ENCODE measurements around the gene GRIP2. TPM values are rescaled to one million over a fixed set of nuclear protein-coding genes. Genes with fewer than 3 reads are reported as not detected.
A peak's percentile ranks its signal among the peaks of the same experiment; 100 is the strongest.

GRIP2 gene
- total RNA-seq, 1 donor from 2014 or later, result 37.0 TPM

DNA sequence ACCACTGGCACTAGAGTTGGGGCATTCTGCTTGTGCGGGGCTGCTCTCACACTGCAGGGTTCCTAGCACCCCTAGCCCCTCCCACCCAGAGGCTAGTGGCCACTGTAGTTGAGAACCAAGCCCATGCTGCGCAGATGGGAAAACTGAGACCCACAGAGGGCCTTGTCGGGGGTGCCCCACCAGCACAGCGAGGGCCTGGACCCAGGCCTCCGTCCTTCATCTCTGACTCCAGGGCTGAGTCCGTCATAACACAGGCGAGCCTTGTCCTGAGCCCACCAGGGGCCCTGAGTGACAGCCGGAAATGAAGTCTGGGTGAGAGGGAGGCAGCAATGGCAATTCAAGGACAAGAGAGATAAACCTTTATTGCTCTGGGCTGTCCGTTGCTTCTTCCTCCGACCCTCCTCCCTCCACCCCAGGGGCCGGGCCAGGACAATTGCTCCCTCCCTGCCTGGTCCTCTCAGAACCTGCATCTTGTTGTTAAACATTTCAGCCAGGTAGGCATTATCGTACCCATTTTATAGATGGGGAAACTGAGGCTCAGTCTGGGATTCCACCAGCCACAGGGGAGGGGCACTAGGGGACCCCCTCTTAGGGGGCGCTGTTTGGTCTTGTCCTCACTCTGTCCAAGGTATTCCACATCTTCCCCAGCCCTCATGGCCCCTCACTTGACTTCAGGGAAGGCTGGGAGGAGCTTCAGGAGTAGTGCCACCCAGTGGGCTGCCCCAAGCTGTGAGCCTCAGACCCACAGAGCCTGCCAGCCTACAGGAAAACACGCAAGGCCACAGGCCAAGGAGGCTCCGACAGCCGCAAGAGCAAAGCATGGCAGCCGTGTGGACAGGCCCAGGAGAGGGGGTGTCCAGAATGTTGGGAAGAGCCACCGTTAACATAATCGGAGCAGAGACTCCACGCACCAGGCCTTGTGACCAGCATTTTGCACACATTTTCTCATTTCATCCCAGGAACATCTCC lies 4.4 kb upstream of the GRIP2 start:
- no peak for ATAC-seq
- intact Hi-C loops (cut with micrococcal nuclease), result loop anchor here (5.0 kb wide), 1 partner anchor 37 kb away; no protein-coding TSS in a partner anchor
- DNase-seq, result peak; percentile 22

DNA sequence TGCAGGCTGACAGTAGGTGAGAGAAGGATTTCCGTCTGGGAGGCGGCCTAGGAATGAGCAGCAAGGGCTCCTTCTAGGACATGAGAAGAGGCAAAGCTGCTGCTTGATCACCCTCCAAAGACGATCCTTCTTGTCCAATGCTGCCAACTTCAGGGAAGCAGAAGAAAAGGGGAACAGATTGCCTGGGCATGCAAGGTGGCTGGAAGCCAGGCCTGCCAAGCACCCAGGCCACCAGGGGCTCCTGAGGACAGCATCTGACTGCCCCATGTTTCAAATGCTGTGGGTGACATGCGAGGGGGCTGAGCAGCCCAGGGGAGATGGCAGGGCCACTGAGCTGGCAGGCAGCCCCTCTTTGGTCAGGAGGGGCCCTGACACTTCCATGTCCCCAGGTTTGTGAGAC lies 3.3 kb upstream of the GRIP2 start:
- intact Hi-C loops (cut with micrococcal nuclease), result no loop called here
- peak; percentile 68 for DNase-seq
- no peak for ATAC-seq

DNA sequence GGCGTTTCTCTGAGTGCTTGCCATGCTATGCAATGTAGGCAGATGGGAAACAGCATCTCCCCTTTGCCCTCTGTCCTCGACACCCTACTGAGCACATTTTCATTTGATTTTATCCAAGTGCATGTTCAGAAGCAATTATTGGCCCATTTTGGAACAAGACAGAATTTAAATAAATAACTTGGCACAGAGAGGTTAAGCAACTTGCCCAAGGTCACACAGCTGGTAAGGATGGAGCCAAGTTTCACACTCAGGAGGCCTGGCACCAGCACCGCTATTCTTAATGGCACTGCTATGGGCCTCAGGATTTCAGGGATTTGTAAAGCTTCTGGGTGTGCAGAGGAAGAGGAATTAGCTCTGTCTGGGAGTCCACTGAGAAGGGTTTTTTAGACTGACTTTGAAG lies 2.5 kb upstream of the GRIP2 start:
- DNase-seq (no peak), ATAC-seq (no peak)
- intact Hi-C loops (cut with micrococcal nuclease), result no loop called here

DNA sequence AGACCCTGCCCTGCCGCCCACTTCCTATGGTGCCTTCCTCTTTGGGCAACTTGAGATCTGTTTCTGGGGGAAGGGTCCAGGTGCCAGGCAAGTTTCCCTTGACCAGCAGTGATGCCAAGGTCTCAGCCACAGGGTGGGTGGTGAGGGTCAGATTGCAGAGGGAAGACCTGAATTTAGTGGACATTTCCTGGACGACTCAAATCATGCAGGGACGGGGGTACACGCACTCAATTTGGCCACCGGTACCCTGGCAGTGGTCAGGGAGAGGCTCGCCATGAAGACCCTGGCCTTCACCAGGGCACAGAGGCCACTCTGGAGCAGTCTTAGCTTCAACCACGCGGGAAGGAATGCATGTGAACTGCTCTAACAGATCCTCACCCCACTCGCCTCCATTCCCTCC lies 1.5 kb upstream of the GRIP2 start:
- no peak for ATAC-seq

DNA sequence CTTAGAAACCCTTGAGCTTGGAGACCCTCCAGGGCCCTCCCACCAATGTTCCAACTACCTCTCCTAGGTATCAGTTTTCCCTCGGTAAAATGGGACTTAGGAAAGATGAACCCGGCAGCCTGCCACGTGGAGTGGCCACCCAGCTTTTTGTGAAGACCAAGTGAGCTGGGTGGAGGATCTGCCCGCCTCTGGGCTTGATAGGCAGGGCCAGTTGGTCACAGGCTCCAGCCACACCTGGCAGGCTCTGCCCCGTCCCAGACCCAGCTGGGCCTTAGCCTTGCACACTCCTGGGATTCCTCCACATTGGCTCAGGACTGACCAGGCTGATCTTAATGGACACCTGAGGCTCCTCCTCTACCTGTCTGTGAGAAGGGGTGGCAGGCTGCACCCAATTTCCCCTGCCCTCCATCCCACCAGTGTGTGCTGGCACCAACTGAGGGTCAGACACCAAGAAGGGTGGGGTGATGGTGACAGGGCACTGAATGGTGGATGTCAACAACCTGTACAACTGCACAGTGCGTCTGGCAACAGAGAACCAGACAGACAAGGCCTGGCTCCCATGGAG lies 761 bp upstream of the GRIP2 start:
- ATAC-seq (no peak), DNase-seq (peak; percentile 28)
- intact Hi-C loops (cut with micrococcal nuclease), result no loop called here

More for the DNA sequence above, 1.5 kb upstream of the GRIP2 start:
- DNase-seq, result peak; percentile 5
- intact Hi-C loops (cut with micrococcal nuclease), result no loop called here

DNA sequence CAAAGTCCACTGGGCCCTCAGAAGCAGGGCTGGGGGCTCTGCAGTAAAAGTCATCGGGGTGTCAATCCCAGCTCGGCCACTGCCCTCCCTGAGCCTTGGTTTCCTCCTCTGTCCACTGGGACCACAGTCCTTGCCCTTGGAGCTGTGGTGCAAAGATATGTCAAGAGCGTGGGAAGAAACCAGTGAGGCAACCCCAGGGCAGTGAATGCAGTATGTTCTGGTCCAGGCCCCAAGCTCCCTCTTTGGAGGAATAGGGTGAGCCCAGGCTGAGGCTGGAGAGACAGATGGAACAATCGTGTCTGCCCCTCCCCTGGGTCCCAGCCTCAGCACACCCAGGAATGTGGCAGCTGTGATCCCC lies 779 bp downstream of the GRIP2 start:
- intact Hi-C loops (cut with micrococcal nuclease), result no loop called here
- ATAC-seq (peak; percentile 57), DNase-seq (peak; percentile 27)

DNA sequence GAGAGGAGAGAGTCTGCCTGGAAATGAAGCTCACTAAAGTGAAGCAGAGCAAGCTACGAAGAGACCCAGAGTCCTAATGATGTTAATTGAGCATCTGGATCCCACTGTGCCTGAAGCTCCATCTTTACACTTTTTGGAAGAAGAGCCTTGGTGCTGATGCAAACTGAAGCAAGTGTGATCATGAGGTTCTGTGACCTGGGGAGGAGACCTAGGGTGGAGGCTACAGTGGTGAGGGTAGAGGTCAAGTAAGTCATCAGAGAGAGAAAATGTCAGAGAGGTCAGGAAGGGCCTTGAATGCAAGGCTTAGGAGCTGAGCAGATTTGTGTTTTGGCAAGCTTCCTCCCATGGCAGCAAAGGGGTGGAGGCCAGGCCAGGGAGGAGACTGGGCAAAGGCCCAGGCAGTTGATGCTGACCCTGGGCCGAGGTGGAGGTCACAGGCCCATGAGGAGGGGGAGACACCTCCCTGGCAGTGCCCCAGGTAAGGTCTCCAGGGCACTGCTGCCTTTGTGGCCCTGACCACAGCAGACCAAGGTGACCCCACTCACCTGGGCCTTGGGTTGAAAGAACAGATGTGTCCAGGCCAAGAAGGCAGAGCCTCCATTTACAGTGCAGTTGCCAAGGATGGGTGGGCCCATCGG lies 1.6 kb downstream of the GRIP2 start:
- DNase-seq, result peak; percentile 45
- peak; percentile 50 for ATAC-seq
- intact Hi-C loops (cut with micrococcal nuclease), result no loop called here

DNA sequence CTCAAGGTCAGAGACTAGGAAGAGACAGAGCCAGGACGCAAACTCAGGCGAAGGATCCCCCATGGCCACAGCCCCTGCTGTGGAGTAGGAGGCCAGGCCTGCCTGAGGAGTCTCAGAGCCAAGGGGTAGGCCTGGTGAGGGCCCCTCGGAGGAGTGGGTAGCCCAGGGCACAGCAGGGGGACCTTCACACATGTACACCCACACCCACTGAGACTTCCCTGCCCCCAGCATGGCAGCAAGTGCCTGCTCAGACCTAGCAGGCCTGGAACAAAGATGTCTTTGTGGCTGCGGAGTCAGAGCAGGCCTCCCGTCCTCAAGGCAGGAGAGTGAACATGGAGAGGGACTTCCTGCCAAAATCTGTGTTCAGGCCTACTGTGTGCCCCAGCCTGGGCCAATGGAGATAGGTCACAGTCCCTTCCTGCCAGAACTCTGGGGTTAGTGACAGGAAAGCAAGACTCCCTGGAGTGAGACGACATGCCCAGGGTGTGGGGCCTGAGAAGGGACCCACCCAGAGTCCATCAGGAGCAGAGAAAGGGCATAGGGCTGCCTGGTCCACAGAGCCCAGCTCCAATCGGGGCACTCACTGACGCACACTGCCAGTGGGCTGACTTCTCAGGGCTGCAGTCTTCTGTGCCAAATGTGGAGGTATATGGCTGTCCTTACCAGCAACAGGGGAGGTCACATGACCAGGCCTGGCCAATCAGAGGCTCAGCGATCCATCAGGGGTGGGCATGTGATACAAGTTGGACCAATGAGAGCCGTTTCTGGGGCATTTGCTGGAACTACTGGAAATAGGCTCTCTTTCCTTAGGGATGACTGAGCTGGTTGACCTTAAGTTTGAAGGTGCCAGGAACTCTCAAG lies 2.3 kb downstream of the GRIP2 start:
- DNase-seq (peak; percentile 66), ATAC-seq (peak; percentile 8)
- intact Hi-C loops (cut with micrococcal nuclease), result no loop called here

DNA sequence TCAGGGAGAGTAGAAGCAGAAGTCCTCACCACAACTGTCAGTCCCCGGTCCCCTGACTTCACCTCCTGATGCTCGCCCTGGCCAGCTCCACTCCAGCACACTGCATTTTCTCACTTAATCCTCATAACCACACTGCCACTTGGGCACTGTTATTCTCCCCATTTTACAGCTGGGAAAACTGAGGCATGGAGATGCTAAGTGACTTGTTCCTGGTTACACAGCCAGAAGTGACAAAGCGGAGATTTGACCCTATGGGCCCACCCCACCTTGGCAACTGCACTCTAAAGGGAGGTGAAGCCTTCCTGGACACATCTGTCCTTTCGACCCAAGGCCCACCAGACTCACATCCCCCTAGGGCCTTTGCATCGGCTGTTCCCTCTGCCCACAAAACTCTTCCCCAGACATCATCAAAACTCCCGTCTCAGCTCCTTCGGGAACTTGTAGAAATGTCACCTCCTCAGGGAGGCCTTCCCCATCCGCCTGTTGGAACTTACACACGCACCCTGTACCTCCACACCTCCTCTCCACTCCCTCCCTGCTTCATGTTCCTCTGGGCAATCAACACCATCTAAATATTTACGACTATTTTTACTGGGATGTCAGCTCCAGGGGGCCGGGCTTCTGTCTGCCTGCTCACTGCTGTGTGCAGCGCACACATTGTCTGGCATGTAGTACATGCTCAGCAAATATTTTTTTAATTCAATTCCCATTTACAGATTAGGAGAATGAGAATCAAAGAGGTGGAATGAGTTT lies 3.1 kb downstream of the GRIP2 start:
- no peak for ATAC-seq
- DNase-seq, result peak; percentile 5
- intact Hi-C loops (cut with micrococcal nuclease), result no loop called here

DNA sequence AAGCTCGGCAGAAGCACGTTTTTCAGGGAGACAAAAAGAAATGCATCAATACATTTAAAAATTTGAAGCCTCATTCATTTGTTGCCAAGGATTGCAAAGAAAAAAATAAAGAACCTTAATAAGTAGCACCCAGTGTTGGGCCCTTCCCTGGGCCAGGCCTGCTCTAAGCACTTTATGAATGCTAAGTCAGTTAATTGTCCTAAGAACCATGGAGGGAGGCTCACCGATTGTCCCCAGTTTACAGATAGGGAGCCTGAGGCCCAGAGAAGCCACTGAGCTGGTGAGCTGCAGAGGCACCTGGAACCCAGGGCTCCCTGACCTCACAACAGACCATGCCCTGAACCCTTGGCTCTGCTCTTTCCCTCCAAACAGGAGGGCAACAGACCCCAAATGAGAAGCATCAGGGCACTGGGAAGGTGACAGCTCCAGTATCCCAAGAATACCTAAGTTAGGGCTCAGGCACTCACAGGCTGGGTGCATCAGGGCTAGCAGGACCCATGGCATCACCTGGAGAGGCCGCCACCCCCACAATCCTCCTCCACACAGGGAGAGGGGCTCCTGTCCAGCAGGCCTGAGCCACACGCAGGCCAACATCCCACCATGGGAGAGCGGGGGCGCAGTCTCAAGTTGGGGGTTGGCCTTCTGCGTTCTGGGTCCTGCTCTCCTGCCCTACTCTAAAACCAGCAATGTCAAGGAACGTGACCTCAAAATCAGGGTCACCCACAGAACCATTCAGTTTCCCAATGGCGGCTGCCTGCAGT lies 3.9 kb downstream of the GRIP2 start:
- intact Hi-C loops (cut with micrococcal nuclease), result no loop called here
- DNase-seq (no peak), ATAC-seq (no peak)

DNA sequence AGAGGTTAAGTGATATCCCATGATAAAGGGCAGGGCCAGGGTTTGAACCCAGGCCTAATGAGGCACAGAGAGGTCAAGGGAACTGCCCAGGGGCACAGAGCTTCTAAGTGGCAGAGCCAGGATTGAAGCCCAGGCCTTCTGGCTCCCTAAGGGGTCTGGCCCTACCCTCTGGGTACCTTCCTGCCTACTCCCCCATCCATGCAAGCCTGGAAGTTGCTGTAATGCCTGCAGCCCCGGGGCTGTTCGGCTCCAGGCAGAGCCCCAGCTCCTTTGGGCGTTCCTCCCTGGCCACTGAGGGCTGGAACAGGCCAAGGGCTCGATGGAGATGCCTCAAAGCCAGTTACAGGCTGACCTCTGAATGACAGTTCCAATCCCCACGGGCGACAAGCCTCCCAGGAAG lies 4.5 kb downstream of the GRIP2 start:
- intact Hi-C loops (cut with micrococcal nuclease), result no loop called here
- DNase-seq (no peak), ATAC-seq (no peak)

DNA sequence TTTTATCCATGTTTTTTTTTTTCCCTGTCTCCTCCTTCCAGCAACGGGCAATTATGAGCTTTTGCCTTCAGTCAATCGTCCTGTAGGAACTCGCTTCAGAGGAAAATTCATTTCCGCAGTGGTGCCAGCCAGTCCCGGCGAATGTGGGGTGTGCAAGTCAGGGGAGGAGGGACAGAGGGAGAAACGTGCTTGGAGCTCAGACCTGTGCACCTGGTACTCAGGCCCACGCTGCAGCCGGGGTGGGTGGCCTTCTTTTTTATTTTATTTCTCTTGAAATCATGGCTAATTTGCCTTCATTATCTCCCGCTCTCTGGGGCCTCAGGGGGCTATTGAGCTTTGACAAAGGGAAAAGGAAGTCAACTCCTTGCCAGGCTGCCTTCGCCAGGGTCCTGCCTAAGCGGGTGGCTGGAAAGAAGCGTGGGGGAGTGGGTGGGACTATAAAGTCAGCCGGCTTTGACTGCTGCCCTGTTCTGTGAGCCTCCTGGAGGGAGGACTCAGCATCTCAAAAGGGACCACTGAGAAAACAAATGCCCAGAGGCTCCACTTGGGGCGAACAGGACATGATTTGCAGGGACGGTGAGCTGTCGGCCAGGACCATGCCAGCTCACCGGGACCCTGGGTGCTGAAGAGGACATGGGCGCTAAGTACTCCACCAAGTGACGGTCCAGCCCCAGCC lies 5.5 kb downstream of the GRIP2 start:
- DNase-seq, result no peak
- no peak for ATAC-seq
- intact Hi-C loops (cut with micrococcal nuclease), result no loop called here

DNA sequence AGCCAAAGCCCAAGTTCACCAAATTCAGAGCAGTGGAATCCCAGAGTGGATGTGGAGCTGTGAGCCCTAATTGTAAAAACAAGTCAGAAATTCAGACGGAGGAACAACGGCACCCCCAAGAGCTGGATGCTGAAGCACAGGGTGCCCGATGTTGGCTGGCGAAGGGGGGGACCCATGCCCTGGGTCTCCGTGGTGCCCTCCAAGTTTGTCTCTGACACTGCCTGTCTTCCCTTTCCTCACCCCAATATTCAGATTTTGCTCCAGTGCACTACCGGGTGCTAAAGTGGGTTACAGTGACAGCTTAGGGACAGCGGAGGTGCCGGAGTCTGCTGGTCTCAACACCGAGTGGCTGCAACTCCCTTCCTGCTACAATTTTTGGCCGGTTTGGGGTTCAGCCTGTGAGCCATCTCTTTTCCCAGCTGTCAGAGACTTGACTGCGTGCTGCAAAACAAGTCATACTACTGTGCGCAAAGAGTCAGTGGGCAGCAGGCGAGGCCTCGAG lies 6.6 kb downstream of the GRIP2 start:
- intact Hi-C loops (cut with micrococcal nuclease), result no loop called here
- no peak for ATAC-seq
- DNase-seq, result no peak

DNA sequence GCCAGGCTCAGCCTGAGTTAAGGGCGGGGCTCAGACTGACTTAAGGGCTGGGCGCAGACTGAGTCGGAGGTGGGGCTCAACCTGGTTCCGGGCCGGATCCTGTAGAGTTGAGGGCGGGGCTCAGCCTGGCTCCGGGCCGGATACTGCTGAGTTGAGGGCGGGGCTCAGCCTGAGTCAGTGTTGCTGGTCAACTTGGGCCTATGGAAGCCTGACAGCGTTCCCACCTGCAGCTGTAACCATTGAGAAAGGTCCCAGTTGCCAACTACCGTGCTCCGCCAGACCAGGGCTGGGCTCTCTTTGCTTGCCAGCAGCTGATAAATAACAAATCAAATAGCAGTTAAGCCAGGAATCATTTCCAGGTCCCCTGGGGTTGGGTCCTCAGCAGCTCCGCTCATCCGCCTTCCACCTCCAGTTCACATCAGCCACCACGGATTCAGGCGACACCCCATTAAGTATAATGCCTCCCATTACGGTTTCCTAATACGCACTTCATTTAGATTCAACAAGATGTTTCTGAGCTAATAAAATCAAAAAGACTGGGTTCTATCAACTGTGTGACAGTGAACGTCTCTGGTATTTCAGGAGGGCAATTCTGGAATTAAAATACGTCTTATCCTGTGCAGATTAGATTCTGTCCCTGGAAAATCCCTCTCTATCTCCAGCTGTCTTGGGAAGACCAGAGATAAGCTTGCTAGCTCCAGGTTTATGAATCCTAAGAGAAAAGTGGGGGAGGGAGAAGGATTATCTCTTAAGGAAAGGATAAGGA lies 7.3 kb downstream of the GRIP2 start:
- intact Hi-C loops (cut with micrococcal nuclease), result no loop called here
- ATAC-seq (peak; percentile 59), DNase-seq (peak; percentile 49)

DNA sequence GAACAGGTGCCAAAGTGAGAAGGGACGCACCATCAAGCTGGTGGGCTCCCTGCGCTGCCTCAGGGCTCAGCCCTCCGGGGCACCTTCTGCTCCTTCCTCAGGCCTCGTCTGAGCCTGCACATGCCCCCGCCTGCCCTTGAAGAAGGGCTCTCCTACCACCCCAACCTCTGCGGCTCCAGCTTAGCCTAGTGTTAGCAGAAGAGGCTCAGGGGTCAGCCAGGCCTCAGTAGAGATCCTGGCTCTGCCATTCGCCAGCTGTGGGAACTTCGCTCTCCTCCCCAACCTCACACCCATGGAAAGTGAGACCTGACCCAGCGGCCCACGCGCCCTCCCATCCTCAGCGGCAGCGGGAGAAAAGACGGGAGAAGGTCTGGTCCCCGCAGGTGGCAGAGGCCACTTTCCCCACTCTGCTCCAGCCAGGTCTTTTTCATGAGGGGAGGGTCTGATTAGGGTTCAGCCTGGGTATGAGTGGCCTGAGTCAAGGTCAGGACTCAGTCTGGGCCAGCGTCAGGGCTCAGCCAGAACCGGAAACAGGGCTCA lies 8.2 kb downstream of the GRIP2 start:
- intact Hi-C loops (cut with micrococcal nuclease), result no loop called here
- DNase-seq (no peak), ATAC-seq (no peak)

DNA sequence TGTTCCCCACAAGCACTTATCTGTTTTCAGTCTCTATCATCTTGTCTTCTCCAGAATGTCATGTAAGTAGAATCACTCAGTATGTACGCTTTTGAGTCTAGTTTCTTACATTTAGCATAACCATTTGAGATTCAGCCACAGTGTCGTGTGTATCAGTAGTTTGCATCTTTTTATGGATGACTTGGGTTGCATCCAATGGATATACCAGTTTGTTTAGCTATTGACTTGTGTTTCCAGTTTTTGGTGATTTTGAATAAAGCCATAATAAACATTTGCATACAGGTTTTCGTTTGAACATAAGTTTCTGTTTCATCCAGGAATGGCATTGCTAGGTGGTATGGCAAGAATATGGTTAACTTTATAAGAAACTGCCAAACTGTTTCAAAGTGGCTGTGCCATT lies 12.1 kb downstream of the GRIP2 start:
- no peak for ATAC-seq
- intact Hi-C loops (cut with micrococcal nuclease), result no loop called here
- no peak for DNase-seq
